ENCODE data around the gene PLD1.

DNA sequence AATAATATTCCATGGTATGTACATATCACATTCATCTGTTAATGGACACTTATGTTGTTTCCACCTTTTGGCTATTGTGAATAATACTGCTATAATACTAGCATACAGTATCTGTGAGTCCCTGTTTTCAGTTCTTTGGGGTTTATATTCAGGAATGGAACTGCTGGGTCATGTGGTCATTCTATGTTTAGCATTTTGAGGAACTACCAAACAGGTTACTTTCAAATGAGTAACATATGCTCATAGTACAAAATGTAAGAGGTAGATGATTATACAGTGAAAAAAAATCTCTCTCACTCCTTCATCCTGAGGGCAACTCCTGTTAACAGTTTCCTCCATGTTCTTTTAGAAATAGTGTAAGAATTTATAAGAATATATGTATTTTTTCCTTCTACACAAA lies 162.2 kb downstream of the PLD1 start:
- TF ChIP-seq POLR2A (IDR thresholded peaks at IDR 0.05; ENCODE audit: low read length): no peak
- no peak for TF ChIP-seq GATA1 (IDR thresholded peaks at IDR 0.05; ENCODE audit: low read depth, low read length)
